ENCODE data around the gene PET117.
"Not testable (repeated sequence)": the region's sequence is repeated elsewhere in the genome, so short reads cannot be mapped to it uniquely, and the experiment has no call there.

PET117 gene

DNA sequence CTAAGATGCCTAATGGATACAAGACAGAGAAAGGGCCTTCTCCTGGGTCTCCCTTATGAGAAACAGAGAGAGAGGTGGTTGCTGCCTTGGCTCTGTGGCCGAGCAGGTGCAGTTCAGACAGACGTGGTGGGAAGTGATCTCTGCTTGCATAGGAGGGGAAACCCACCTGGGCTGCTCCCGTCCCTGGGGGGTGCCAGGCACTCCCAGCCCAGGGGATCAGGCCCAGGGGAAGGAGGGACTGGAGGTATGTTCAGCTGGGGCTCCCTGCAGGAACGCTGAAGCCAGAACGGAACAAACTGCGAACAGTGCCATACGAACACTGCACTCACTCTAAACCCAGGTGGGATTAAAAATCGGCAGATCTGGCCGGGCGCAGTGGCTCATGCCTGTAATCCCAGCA, 44.3 kb upstream of the PET117 start:
- H3K4me3 ChIP-seq (ENCODE audit: control insufficient read depth, low read depth, low read length) = no peak overlapping the region
- no peak for DNase-seq (ENCODE audit: low read depth)
- TF ChIP-seq, protein P1, sequence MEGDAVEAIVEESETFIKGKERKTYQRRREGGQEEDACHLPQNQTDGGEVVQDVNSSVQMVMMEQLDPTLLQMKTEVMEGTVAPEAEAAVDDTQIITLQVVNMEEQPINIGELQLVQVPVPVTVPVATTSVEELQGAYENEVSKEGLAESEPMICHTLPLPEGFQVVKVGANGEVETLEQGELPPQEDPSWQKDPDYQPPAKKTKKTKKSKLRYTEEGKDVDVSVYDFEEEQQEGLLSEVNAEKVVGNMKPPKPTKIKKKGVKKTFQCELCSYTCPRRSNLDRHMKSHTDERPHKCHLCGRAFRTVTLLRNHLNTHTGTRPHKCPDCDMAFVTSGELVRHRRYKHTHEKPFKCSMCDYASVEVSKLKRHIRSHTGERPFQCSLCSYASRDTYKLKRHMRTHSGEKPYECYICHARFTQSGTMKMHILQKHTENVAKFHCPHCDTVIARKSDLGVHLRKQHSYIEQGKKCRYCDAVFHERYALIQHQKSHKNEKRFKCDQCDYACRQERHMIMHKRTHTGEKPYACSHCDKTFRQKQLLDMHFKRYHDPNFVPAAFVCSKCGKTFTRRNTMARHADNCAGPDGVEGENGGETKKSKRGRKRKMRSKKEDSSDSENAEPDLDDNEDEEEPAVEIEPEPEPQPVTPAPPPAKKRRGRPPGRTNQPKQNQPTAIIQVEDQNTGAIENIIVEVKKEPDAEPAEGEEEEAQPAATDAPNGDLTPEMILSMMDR (conservative IDR thresholded peaks at IDR 0.05; ENCODE audit: control insufficient read depth, insufficient read depth, low read depth, low read length) = no peak

DNA sequence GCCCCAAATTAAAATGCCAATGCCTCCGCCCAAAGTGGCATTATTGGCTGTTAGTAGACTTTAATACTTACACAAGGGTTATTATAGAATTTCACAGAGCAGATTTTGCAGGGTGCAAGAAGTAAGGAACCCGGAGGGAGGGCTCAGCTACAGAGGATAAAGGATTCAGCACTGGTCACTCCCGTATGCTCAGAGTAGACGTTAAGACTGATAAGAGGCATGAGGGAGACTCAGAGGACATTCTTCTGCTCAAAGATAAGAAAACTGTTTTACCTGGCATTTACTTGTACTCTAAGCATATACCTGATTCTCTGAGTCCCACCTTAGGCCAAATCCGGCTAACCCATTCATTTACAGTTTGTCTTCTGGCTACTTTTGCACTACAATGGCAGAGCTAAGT, 43.5 kb upstream of the PET117 start:
- TF ChIP-seq, protein P1 (conservative IDR thresholded peaks at IDR 0.05; ENCODE audit: control insufficient read depth, insufficient read depth, low read depth, low read length) = no peak
- no peak for DNase-seq (ENCODE audit: low read depth)
- H3K4me3 ChIP-seq (ENCODE audit: control insufficient read depth, low read depth, low read length) = no peak overlapping the region

DNA sequence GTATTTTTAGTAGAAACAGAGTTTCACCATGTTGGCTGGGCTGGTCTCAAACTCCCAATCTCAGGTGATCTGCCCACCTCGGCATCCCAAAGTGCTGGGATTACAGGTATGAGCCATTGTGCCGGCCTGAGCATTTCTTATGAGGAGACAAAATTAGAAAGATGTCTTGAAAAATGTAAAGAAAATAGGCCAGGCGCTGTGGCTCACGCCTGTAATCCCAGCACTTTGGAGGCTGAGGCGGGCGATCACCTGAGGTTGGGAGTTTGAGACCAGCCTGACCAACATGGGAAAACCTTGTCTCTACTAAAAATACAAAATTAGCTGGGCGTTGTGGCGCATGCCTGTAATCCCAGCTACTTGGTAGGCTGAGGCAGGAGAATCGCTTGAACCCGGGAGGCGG, 37.1 kb upstream of the PET117 start:
- not testable (repeated sequence) for H3K4me3 ChIP-seq (ENCODE audit: control insufficient read depth, low read depth, low read length); DNase-seq (ENCODE audit: low read depth)

DNA sequence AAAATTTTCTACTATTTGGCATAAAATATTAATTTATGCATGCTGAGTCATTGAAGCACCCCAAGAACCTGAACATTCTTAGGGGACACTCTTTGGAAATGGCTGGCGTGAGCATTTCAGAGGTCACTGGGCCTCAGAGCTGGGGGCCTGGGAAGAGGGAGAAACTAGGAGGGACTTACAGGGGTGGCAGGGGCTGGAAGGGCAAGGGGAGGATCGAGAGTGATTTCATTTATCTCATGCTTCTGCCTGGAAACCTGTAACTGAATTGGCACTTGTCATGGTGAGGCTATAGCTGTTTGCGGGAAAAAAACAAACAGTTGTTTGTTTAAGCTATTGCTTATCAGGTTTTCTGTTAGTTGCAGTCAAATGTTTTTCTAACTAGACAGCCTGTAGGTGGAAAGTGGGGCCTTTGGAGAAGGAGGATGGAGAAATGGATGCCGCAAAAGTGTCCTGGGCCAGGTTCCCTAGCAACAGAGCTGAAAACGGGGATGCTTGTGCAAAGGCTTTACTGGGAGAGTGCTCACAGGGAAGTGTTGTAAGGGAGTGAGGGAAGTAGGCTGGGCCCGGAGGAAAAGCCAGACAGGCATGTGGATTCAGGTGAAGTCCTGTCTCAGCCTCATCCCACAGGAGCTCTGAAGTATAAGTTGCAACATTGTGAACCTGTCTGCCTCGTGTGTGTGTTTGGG, 36.4 kb upstream of the PET117 start:
- TF ChIP-seq, protein P1 (conservative IDR thresholded peaks at IDR 0.05; ENCODE audit: control insufficient read depth, insufficient read depth, low read depth, low read length) = no peak
- no peak for DNase-seq (ENCODE audit: low read depth)
- no peak overlapping the region for H3K4me3 ChIP-seq (ENCODE audit: control insufficient read depth, low read depth, low read length)

DNA sequence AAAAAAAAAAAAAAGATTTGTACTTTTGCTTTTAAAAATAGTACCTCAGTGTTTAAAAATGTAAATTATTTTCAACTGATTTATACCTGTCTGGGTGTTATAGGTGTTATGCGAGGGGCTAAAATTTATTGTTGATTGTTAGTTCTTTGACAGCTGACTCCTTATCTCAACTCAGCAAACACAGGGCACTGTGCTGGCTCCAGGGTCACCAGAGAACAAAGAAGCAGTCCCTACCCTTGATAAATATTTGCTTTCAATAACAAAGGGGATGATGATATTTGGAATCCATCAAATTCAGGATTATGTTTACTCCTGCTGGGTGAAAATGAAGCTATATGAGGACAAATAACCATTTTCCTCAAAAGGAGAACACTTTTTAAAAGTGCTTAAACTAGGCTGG, 34.2 kb upstream of the PET117 start:
- TF ChIP-seq, protein P1 (conservative IDR thresholded peaks at IDR 0.05; ENCODE audit: control insufficient read depth, insufficient read depth, low read depth, low read length) = no peak
- H3K4me3 ChIP-seq (ENCODE audit: control insufficient read depth, low read depth, low read length) = no peak overlapping the region
- DNase-seq (ENCODE audit: low read depth) = no peak

DNA sequence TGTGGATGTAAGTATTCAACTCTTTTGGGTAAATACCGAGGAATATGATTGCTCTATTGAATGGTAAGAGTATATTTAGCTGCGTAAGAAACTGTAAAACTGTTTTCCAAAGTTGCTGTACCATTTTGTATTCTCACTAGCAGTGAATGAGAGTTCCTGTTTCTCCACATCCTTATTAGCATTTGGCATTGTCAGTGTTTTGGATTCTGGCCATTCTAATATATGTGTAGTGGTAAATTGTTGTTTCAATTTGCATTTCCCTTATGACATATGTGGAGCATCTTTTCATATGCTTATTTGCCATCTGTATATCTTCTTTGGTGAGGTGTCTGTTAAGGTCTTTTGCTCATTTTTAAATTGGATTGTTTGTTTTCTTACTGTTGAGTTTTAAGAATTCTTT, 29.3 kb upstream of the PET117 start:
- DNase-seq (ENCODE audit: low read depth) = no peak
- no peak overlapping the region for H3K4me3 ChIP-seq (ENCODE audit: control insufficient read depth, low read depth, low read length)
- TF ChIP-seq, protein P1 (conservative IDR thresholded peaks at IDR 0.05; ENCODE audit: control insufficient read depth, insufficient read depth, low read depth, low read length) = no peak

DNA sequence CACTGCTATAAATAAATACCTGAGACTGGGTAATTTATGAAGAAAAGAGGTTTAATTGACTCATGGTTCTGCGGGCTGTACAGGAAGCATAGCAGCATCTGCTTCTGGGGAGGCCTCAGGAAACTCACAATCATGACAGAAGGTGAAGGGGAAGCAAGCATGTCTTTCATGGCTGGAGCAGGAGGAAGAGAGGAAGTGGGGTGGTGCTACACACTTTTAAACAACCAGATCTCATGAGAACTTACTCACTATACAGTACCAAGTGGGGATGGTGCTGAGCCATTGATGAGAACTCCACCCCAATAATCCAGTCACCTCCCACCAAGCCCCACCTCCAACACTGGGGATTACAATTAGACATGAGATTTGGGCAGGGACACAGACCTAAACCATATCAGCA, 9.1 kb upstream of the PET117 start:
- not testable (repeated sequence) for DNase-seq (ENCODE audit: low read depth); H3K4me3 ChIP-seq (ENCODE audit: control insufficient read depth, low read depth, low read length)

DNA sequence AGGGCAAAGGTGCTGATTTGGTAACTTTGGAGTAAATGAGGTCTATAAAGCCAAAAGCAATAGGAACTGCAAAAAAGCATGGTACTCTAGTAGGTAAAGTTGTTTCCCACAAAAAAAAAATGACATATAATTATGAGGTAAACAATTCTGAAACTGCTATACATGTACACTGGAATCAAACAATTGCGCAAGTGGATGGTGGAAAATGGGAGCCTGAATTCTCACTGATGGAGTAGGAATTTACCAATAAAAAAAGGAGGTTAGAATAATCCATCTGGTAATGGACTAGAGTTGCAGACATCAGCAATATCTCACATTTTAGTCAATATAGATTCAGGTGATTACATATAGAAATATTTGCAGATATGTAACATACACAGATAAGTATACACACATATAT, 5.0 kb upstream of the PET117 start:
- DNase-seq (ENCODE audit: low read depth) = no peak
- H3K4me3 ChIP-seq (ENCODE audit: control insufficient read depth, low read depth, low read length) = no peak overlapping the region
- TF ChIP-seq, protein P1 (conservative IDR thresholded peaks at IDR 0.05; ENCODE audit: control insufficient read depth, insufficient read depth, low read depth, low read length) = no peak
